Measurements from ENCODE around the gene RBM14.
"Not testable (repeated sequence)": the region's sequence is repeated elsewhere in the genome, so short reads cannot be mapped to it uniquely, and the experiment has no call there.

Gene RBM14

DNA sequence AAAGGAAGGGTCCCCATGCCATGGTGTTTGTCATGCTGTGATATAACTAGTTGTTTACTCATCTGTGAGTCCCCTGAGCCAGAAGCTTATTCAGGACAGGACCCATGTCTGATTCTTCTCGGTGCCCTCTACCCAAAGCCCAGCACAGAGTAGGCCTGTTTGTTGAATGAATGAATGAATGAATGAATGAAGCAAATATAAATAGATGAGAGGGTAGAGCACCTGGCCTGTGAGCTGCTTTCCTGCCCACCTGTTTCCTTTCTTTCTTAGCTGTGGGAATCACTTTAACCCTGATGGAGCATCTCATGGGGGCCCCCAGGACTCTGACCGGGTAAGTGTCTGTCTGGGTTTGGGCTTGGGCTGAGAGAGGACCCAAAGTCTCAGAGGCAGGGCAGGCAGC lies 16.2 kb upstream of the RBM14 start:
- DNase-seq = no peak

DNA sequence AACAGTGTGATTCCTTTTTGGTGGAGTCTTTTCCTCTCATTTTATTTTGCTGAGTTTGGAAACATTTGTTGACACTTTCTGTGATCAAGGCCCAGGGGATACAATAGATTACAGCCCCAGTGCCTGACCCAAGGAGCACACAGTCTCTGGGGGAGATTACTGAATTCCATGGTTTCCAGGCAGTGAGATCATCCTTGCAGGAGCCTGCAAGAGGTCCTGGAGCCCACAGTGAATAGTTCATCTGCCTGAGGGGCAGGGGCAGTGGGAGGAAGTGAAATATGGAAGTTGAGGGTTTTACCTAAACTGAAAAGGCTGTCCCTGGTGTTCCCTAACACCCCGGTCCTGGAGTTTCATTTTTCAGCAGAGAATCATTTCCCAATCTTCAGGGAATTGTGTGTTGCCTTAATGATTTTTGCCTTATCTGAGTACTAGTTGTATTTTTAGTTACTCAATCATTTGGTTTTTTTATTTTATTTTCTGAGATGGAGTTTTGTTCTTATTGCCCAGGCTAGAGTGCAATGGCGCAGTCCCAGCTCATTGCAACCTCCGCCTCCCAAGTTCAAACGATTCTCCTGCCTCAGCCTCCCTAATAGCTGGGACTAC lies 15.7 kb upstream of the RBM14 start:
- no peak for DNase-seq

DNA sequence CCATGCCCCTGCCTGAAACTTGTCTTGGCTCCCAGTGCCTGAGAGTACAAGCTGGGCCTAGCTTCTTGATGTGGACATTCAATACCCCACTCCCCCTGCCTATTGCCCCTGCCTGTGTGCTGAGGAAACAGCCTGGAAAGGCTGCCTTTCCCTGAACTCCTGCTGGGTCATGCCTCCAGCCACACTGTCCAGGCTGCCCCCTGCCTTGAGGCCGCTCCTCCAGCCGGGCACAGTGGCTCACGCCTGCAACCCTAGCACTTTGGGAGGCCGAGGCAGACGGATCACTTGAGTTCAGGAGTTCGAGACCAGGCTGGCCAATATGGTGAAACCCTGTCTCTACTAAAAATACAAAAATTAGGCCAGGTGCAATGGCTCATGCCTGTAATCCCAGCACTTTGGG lies 13.4 kb upstream of the RBM14 start:
- no peak for DNase-seq

DNA sequence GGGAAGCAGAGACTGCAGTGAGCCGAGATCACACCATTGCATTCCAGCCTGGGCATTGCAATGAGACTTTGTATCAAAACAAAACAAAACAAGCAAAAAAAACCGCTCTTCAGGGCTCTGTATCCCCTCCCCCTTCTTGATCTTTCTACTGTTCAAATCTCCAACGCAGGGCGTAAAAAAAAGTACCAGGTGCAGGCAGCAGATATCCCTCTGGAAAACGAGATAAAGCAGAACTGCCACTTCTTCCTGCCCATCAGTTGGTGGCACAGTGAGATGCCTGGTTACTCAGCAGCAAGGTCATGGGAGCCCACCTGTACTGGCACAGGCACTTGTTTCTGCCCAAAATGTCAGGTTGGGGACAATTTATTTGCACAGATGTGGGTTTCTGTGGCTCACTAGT lies 12.3 kb upstream of the RBM14 start:
- DNase-seq = no peak

DNA sequence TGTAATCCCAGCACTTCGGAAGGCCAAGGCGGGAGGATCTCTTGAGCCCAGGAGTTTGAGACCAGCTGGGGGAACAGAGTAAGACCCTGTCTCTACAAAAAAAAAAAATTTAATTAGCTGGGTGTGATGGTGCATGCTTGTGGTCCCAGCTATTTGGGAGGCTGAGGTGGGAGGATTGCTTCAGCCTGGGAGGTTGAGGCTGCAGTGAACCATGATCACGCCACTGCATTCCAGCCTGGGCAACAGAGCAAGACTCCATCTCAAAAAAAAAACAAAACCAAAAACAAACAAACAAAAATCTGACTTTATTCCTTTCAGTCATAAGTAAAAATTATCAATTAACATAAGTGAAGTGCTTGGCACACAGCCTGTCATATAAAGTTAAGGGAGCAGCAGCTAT lies 9.8 kb upstream of the RBM14 start:
- DNase-seq = not testable (repeated sequence)

DNA sequence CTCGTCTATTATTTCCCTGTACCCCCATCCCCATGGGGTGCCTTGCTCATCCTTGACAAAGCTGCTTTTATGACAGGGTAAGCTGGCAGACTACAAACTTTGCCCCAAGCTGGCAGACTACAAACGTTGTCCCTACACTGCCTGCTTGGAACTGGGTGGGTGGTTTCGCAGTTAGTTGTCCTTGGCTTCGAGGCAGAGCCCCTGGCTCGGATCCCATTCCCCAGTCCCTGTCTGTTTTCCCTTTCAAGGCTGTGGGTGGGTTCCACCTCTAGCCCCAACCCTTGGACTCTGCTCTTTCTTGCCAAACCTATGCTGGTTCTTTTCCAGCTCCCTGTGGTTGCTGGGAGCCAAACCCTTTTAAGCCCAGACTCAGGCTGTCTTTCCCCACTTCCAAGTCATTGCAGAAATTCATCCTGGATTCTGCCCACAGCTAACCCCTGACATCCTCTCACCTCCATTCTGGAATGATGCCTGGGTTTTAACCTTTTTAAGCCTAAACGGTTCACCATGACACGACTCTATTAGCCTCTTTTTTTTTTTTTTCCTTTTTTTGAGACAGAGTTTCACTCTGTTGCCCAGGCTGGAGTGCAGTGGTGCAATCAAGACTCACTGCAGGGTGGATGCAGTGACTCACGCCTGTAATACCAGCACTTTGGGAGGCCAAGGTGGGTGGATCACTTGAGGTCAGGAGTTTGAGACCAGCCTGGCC lies 9.2 kb upstream of the RBM14 start:
- DNase-seq = no peak

GRCh38 chr11:66609721-66610617 lies 6.5 kb upstream of the RBM14 start:
- no peak for DNase-seq

- DNase-seq = no peak
These were observed 4.0 kb upstream of the RBM14 start for GRCh38 chr11:66612458-66612857.

- no peak for DNase-seq
These were observed 2.4 kb upstream of the RBM14 start for GRCh38 chr11:66614073-66614472.

GRCh38 chr11:66617155-66617834 lies 865 bp downstream of the RBM14 start:
- DNase-seq = no peak

DNA sequence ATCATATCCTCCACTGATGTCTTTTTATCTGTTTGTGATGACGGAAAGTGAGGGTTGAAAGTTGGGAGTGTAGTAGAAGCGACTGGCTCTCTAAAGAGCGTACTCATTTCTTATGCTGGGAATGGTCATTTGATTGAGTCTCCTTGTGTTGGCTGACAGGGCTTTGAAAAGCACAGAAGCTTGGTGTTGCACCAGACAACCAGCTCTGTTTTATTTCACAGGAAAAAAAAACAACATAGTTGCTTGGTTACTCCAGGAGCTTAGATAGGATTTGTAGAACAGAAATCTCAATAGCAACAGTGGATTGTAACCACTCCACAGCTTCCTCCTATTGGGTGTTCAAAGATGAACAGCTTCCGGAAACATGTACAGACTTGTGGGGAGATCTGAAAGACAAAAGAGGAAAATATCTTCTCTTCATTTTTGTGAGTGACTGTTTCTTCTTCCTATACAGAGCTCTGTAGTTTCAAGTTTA lies 2.7 kb downstream of the RBM14 start:
- DNase-seq = no peak

GRCh38 chr11:66624450-66624849 lies 8.0 kb downstream of the RBM14 start:
- no peak for DNase-seq

GRCh38 chr11:66625041-66625751 lies 8.8 kb downstream of the RBM14 start:
- no peak for DNase-seq

- no peak for DNase-seq
These were observed 9.3 kb downstream of the RBM14 start for GRCh38 chr11:66625752-66626149.

- no peak for DNase-seq
These were observed 10.0 kb downstream of the RBM14 start for GRCh38 chr11:66626382-66626781.

DNA sequence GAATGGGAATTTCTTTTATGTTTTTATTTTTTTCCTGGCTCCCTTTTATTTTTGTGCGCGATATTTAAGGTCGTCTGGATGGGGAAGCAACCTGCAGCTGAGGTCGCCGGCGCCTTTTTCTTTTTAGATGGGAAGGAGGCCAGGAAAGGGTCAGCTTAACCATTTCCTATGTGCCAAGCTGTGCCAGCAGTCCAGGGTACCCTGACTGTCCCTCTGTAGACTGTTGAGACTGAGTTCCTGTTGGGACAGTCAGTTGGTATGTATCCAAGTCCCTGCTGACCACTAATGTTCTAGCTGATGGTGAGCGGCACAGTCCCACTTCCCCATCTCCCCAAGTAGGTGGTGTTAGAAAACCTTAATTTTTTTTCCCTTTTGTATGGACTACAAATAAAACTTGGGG lies 10.5 kb downstream of the RBM14 start:
- no peak for DNase-seq

- DNase-seq = no peak
These were observed 11.7 kb downstream of the RBM14 start for GRCh38 chr11:66628061-66628603.

DNA sequence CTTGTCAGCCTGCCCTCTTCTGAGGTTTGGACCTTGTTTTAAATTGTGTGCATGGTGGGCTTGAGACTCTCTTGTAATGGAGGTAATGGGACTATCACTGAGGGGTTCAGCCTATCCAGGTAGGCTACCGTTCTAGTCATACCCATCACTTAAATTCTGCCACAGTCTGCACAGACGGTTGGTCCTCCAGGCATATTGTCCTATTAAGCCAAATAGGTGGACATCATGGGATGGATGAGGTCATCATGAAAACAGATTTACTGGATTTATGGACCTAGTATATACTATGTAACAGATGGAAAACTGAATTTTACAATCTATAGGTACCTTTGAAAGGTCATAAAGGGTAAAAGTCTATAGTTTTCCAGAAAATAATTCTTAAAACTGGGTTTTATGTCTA lies 12.9 kb downstream of the RBM14 start:
- DNase-seq = no peak

DNA sequence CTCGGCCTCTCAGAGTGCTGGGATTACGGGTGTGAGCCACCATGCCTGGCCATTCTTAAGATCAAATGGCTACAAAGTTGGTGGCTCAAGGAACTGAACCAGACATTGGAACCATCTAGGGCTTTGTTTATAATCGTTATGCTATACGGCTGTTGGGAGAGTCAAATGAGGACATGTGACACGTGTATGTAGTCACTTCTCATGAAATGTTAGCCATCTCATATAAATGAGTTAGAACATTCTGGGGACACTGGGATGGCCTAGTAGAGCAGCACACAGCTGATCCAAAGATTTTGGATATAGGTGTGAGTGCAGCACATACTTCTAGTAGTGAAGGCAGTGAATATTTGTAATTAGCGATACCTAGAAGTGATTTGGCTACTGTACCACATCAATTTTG lies 15.5 kb downstream of the RBM14 start:
- DNase-seq = no peak

DNA sequence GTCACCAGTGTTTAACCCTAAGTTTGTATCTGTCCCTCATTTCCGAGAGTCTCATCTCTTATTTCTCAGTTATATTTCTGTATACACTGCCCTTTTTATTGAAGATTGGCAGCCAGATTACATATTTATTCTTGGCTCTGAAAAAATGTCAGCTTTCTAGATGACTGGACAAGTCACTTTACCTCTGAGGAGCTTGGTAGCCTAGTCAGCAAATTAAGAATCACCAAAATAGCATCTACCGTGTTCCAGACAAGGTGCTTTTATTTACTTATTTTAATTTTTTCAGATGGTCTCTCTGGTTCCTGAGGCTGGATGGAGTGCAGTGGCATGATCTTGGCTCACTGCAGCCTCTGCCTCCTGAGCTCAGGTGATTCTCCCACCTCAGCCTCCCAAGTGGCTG lies 16.5 kb downstream of the RBM14 start:
- no peak for DNase-seq

- DNase-seq = no peak
These were observed 20.0 kb downstream of the RBM14 start for GRCh38 chr11:66636411-66636810.

- DNase-seq = no peak
These were observed 21.2 kb downstream of the RBM14 start for GRCh38 chr11:66637557-66638176.

Data from activated gamma-delta T cell (primary cell).